SK-N-SH treated with all-trans-retinoic acid at 6 μM for 48 hours (cell line): Measurements from ENCODE around the gene BRPF3.

Experiments
- ATAC-seq: fragments of 200-7000 bp; cut with Tn5 transposase; 3 replicates; pipeline ENCODE4 v1.9.1; 2020; ENCODE audit warnings: mild to moderate bottlenecking, moderate library complexity
- CSDC2 ChIP-seq: fragments of 250-450 bp; sonication (Bioruptor Pico); IDR thresholded peaks from 2 replicates; pipeline ENCODE4 v1.5.0; 2020; ENCODE audit warnings: mild to moderate bottlenecking, moderate library complexity
- GLIS3 ChIP-seq: fragments of 250-450 bp; sonication (Bioruptor Pico); IDR thresholded peaks from 2 replicates; pipeline ENCODE4 v1.5.0; 2020; ENCODE audit warnings: mild to moderate bottlenecking, moderate library complexity
- ISL1 ChIP-seq: fragments of 250-450 bp; sonication (Bioruptor Pico); IDR thresholded peaks from 2 replicates; pipeline ENCODE4 v2.1.2; 2022; ENCODE audit warnings: mild to moderate bottlenecking, moderate library complexity
- OSR1 ChIP-seq: fragments of 250-450 bp; sonication (Bioruptor Pico); IDR thresholded peaks from 2 replicates; pipeline ENCODE4 v1.8.0; 2022; ENCODE audit warnings: moderate library complexity, mild to moderate bottlenecking, inconsistent platforms
- PPARA ChIP-seq: fragments of 250-450 bp; sonication (Bioruptor Pico); IDR thresholded peaks from 2 replicates; pipeline ENCODE4 v1.5.0; 2020; ENCODE audit warnings: mild to moderate bottlenecking, borderline replicate concordance
- RARB ChIP-seq: fragments of 250-450 bp; sonication (Bioruptor Pico); IDR thresholded peaks from 2 replicates; pipeline ENCODE4 v1.8.0; 2021; ENCODE audit warnings: mild to moderate bottlenecking, moderate library complexity
- SNAI2 ChIP-seq: fragments of 250-450 bp; sonication (Bioruptor Pico); IDR thresholded peaks from 2 replicates; pipeline ENCODE4 v1.5.0; 2020; ENCODE audit warnings: mild to moderate bottlenecking, moderate library complexity
- TOX ChIP-seq: fragments of 250-450 bp; sonication (Bioruptor Pico); IDR thresholded peaks from 2 replicates; pipeline ENCODE4 v1.8.0; 2021; ENCODE audit warnings: mild to moderate bottlenecking, moderate library complexity, borderline replicate concordance
- ZFP3 ChIP-seq: fragments of 250-450 bp; sonication (Bioruptor Pico); IDR thresholded peaks from 2 replicates; pipeline ENCODE4 v1.5.0; 2020; ENCODE audit warnings: mild to moderate bottlenecking, moderate library complexity
- ZFP30 ChIP-seq: fragments of 450-650 bp; formaldehyde crosslinking; IDR thresholded peaks from 2 replicates; pipeline ENCODE4 v1.5.0; 2022; ENCODE audit warnings: mild to moderate bottlenecking, moderate library complexity
- ZNF565 ChIP-seq: fragments of 450-650 bp; formaldehyde crosslinking; conservative IDR thresholded peaks from 2 replicates; pipeline ENCODE4 v1.5.0; 2020; ENCODE audit warnings: low read depth, mild to moderate bottlenecking, moderate library complexity
- ZNF70 ChIP-seq: fragments of 450-650 bp; formaldehyde crosslinking; IDR thresholded peaks from 2 replicates; pipeline ENCODE4 v1.5.0; 2020; ENCODE audit warnings: mild to moderate bottlenecking, moderate library complexity
- ZNF8 ChIP-seq: fragments of 450-650 bp; formaldehyde crosslinking; IDR thresholded peaks from 2 replicates; pipeline ENCODE4 v1.5.0; 2020; ENCODE audit warnings: mild to moderate bottlenecking, moderate library complexity
- TF ChIP-seq, protein P1 (sequence below): fragments of 250-450 bp; sonication (Bioruptor Pico); IDR thresholded peaks from 2 replicates; pipeline ENCODE4 v1.8.0; 2021; ENCODE audit warnings: low read depth, mild to moderate bottlenecking, moderate library complexity, borderline replicate concordance
- TF ChIP-seq, protein P2 (sequence below): fragments of 250-450 bp; sonication (Bioruptor Pico); IDR thresholded peaks from 2 replicates; pipeline ENCODE4 v1.5.1; 2021; ENCODE audit warnings: mild to moderate bottlenecking, moderate library complexity

Gene BRPF3

DNA sequence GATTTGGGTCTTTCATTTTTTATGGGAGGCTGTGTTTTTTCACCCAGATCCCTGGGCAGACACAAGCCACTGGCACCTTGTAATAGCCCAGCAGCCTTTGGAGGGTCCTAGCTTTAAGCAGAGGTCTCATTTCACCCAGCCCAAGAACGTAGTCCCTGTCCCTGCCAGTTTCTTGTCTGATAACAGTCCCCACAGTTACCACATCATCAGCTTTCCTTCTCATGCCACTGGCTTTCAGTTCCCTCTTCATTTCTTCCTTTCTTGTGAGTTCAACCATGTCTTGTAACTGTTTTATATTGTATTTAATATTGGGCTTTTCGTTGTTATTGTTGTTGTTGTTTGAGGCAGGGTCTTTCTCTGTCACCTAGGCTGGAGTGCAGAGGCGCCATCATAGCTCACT lies 83.9 kb downstream of the BRPF3 start (continued):
- no peak for TF ChIP-seq TOX (CRISPR knock-in tag)
- TF ChIP-seq ZNF8 (CRISPR knock-in tag): no peak

DNA sequence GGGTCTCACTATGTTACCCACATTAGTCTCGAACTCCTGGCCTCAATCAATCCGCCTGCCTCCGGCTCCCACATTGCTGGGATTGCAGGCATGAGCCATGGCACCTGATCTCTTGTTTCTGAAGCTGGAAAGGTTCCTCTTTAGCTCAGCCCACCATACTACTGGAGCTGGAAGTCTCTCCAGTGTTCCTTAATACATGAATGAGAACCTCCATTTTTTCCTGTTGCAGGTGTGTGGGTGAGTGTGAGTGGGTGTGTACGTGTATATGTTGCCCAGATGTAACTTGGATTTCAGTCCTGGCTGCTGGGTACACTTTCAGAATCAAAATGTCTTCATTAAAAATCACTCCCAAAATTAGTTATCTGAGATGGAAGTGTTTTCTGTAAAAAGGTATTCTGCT lies 84.4 kb downstream of the BRPF3 start:
- TF ChIP-seq OSR1 (CRISPR knock-in tag) (no peak), PPARA (CRISPR knock-in tag) (no peak), SNAI2 (CRISPR knock-in tag) (no peak), RARB (CRISPR knock-in tag) (no peak), ZNF70 (CRISPR knock-in tag) (no peak), ISL1 (CRISPR knock-in tag) (no peak), TOX (CRISPR knock-in tag) (no peak), CSDC2 (CRISPR knock-in tag) (no peak), ZFP3 (CRISPR knock-in tag) (no peak), ZNF565 (CRISPR knock-in tag) (no peak), ZFP30 (CRISPR knock-in tag) (no peak), ZNF8 (CRISPR knock-in tag) (no peak), GLIS3 (CRISPR knock-in tag) (no peak)
- TF ChIP-seq, protein P1, sequence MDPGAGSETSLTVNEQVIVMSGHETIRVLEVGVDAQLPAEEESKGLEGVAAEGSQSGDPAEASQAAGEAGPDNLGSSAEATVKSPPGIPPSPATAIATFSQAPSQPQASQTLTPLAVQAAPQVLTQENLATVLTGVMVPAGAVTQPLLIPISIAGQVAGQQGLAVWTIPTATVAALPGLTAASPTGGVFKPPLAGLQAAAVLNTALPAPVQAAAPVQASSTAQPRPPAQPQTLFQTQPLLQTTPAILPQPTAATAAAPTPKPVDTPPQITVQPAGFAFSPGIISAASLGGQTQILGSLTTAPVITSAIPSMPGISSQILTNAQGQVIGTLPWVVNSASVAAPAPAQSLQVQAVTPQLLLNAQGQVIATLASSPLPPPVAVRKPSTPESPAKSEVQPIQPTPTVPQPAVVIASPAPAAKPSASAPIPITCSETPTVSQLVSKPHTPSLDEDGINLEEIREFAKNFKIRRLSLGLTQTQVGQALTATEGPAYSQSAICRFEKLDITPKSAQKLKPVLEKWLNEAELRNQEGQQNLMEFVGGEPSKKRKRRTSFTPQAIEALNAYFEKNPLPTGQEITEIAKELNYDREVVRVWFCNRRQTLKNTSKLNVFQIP (CRISPR knock-in tag): no peak
- TF ChIP-seq, protein P2, sequence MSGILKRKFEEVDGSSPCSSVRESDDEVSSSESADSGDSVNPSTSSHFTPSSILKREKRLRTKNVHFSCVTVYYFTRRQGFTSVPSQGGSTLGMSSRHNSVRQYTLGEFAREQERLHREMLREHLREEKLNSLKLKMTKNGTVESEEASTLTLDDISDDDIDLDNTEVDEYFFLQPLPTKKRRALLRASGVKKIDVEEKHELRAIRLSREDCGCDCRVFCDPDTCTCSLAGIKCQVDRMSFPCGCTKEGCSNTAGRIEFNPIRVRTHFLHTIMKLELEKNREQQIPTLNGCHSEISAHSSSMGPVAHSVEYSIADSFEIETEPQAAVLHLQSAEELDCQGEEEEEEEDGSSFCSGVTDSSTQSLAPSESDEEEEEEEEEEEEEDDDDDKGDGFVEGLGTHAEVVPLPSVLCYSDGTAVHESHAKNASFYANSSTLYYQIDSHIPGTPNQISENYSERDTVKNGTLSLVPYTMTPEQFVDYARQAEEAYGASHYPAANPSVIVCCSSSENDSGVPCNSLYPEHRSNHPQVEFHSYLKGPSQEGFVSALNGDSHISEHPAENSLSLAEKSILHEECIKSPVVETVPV (CRISPR knock-in tag): no peak

More for the DNA sequence above, 84.4 kb downstream of the BRPF3 start:
- ATAC-seq: no peak
